RPMI8226 (cell line): Measurements from ENCODE around the gene TARS1.
A peak's percentile ranks its signal among the peaks of the same experiment; 100 is the strongest.

Experiments used
- DNase-seq: peaks from one replicate; pipeline ENCODE4 v3.0.0-alpha.2; 2015

The TARS1 gene

DNA sequence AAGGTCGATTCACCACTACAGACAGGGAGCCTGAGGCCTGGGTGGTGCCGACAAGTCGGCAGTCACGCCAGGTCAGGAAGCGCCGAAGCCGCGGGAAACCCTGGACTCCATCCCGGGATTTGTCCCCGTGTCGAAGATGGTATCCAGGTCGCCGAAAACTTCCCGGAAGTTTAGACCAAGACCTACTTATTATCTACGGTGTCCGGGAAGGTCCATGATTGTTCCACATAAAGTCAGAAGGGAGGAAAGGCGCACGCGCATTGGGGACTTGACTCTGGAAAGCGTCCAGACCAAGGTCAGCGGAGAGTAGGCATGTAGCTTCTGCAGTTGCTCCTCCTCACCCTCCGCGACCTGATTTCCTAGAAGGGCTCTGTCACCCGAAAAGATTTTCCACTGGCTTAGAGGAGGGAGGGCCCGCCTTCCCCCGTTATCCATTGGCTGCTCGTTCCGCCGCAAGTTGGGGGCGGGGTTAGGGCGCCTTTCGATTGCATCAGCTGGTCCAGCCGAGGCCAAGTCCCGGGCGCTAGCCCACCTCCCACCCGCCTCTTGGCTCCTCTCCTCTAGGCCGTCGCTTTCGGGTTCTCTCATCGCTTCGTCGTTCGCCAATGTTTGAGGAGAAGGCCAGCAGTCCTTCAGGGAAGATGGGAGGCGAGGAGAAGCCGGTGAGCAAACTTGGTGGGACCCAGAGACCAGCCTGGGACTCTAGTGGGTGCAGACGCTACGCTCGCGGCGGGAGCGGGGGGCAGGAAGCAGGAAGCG is at the start of gene TARS1:
Gene TARS1 (plus strand): TSS at position 484 of the 759 bp plus-strand sequence. CDS start 122 bp downstream, at position 606.
- peak; percentile 96 for DNase-seq

DNA sequence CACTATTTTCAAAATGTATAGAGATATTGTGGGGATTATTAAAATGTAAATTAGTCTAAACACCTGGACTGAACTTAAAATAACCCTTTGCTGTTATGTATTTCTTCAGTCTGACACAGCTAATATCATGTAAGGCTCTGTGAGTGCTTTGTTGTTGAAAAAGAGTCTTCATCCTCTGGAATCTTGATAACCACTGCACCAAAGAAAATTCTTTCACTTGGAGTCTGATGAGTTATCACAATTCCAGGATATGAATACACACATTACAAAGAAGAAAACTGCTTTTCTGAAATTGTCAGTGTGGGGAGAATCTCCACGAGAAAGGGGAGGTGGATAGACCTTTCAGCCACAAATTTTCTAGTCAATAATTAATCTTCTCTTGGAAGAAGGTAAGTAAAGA is 42.3 kb upstream of the TARS1 start:
- DNase-seq: no peak

DNA sequence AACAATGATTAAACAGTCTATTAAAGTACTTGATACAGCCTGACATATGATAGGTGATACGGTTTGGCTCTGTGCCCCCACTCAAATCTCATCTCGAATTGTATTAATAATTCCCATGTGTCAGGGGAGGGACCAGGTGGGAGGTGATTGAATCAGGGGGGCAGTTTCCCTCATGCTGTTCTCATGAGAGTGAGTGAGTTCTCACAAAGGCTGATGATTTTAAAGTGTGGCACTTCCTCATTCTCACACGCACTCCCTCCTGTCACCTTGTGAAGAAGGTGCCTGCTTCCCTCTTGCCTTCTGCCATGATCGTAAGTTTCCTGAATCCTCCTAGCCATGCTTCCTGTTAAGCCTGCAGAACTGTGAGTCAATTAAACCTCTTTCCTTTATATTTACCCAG is 40.1 kb upstream of the TARS1 start:
- no peak for DNase-seq

DNA sequence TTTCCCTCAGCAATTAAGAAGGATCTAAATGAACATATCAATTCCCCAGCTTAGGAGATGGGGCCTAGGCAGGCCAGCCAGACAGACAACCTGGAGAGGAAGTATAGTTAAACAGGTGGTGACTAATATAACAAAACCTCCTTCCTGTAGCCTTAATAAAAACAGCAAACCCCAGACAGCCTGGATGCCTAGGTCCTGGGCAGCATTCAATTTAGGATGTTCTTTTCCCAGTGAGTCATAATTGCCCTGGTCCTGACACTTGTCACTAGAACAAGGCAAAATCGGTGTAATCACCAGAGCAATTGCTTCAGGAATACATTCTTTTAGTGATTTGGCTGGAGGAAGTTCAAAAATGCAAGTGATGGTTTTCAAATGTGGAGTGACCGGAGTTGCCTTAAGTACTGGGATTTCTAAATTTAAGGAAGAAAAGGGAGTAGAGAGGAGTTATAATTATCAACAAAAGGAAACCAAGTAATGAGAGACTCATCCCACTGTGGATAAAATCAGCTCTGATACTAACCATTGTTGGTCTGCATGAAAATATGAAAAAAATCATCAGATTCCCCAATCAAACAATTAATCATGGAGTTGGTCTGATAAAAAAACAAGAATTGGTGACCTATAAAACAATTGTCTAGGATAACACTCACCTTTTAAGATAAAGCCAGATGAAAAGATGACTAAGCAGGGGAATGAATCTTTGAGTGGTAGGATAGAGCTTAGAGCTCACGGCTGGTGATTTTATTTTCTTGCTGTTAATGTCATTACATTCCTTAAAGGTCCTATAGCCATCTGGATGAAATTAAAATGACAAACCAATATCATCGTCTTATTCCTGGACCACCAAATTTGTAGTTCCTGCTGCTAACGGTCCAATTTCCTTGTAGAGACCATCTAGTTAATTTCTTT is 39.0 kb upstream of the TARS1 start:
- no peak for DNase-seq

DNA sequence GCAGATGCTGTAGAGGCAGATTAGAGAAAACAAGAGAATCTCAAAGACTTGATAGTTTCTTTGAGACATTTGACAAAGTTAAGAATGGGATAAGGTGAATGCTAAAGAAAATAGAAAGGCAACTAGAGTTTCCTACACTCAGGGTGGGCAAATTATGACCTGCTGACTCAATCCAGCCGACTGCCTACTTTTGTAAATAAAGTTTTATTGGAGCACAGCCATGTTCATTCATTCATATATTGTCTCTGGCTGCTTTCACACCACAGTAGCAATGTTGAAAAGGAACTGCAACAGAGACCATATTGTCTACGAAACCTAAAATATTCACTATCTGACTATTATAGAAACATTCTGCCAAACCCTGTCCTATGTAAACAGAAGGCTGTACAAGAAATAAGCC is 37.6 kb upstream of the TARS1 start:
- DNase-seq: no peak

DNA sequence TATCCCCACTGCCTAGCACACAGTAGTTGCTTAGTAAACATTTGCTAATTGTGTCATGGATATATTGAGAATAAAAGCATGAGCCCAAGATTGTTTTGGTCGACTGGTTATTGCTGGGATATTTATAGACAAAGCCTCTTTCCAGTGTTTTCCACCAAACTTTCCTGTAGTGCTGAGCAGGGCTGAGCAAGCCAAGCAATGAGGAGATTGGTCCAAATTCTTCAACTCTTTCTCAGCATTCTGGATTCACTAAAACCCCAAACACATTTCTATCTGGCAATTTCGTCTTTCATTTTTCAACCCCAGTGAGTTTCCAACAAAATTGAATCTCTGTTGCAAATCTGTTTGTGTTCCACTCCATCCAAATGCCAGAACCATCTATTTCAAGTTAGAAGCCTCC is 31.9 kb upstream of the TARS1 start:
- no peak for DNase-seq

DNA sequence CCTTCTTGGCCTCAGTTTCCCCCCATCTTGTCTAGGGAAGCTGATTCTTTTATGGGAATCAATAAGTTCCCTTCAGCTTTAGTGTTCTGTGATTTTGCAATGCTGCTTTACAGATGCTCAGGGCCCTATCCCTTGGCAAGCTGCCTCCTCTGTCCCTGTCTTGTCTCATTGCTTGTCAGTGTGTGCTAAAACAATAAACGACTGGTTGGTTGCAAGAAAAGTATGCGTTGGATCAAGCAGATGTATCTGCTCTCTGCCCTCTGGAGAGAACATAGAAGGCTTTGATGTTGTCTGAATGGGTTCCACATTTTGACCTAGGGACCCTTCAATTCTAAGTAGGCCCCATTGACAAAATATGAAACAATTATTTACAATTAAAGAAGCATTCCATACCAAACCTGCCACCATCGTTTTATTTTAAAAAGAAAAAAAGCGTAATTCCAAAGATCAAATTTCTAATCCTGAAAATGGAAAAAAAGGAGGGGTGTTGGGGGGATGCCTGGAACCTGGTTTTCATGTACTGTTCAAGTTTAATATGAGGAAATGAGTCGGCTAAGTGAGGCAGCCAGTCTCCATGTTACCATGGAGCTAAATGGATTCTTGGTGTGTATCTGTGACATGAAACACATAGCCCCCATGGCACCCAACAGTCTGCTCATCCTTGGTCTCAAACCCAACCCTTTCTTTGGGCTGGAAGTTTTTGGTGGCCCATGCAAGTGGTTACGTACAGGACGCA is 31.2 kb upstream of the TARS1 start:
- no peak for DNase-seq

DNA sequence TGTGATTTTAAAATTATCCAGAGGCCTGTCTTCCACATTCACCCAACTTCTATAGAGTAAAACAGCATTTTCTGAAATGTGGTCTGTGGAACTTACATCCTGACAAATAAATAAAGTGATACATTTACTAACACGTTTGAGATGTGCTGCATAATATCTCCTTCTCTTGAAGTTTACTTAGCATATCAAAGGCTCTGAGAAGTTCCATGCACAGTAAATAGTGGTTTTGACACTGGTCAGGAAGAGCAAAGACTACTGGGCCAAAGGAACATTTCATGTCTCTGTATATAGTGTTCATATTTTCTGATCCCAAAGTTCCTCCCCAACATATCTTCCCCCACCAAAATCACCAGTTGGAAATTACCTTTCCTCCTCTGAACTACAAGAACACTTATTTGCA is 30.5 kb upstream of the TARS1 start:
- no peak for DNase-seq

DNA sequence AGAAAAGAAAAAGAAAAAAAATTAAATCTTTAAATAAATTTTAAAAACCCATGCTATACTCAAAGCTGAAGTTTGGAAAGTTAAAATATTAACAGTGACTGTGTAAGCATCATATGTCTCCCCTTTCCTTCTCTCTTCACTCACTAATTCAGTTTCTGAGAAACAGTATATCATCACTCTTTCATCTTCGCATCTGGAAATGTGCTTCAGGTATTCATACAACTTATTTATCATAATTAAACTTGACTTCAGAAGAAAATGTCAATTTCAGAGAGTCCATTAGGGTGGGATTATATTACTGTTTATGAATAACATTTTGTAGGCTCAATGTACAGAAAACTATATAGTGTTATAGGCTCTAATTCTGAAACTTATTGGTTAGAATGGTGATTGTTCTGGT is 29.3 kb upstream of the TARS1 start:
- DNase-seq: no peak

DNA sequence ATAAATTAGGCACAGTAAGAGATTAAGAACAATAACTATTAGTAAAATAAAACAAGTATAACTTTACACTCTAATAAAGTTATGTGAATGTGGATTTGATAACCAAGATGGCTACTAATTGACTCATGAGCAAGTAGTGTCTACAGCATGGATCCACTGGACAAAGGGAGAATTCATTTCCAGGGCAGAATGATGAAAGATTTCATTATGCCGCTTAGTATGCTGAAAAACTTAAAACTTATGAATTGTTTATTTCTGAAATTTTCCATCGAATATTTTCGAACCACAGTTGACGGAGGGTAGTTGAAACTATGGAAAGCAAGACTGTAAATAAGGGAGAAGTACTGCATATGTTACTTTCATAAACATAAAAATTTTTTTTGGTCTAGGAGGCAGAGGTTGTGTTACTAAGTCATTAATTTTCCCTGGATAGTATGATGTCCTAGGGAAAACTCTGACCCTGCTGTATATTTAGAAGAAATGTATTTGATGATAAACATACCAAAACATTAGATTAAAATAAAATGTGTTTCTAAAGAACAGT is 24.9 kb upstream of the TARS1 start:
- DNase-seq: no peak

DNA sequence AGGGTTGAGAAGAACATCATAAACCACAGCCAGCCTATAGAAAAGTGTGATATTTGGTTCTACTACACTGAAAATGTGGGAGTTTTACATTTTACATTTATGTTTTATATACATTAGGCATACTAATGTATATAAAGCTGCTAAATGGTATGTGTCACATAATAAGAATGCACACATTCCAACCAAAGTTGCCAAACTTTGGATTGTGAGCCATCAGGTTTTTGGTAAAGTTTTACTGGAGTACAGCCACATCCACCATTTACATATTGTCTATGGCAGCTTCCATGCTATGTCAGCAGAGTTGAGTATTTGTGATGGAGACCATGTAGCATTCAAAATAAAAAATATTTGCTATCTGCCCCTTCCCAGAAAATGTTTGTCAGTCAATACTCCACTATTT is 23.1 kb upstream of the TARS1 start:
- no peak for DNase-seq

DNA sequence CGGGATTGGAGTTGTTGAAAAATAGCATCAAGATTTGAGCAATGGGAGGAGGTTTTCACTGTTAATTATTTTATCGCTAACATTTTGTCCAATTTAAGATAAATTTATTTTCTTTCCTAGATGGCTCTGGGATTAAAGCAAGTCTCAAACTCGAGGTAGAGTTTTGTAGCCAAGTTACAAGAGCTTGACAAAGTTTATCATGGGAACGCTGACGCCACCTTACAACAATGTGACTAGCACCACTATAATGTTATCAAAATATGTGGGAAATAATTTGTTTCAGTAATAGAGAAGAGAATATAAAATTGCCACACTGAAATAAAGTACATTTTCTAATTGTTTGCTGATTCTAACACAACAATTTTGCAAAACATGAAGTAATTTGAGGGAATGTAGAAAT is 19.8 kb upstream of the TARS1 start:
- DNase-seq: no peak

DNA sequence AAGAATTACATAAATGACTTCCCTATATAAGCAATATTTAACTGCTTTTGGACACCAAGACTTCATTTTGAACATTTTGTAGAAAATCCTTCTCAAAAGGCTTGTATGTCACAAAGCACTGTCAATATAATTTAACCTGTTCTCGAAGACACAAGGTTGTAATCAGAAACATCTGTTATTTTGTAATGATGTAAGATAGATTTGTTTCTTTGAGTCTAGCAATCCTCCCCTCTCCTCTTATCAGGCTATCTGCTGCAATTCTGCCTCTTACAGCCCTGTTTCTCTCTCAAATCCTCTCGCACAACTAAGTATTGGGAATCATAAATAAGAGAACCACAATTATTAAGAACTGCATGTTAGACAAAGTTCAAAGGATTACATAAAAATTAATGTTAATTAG is 18.6 kb upstream of the TARS1 start:
- DNase-seq: no peak

DNA sequence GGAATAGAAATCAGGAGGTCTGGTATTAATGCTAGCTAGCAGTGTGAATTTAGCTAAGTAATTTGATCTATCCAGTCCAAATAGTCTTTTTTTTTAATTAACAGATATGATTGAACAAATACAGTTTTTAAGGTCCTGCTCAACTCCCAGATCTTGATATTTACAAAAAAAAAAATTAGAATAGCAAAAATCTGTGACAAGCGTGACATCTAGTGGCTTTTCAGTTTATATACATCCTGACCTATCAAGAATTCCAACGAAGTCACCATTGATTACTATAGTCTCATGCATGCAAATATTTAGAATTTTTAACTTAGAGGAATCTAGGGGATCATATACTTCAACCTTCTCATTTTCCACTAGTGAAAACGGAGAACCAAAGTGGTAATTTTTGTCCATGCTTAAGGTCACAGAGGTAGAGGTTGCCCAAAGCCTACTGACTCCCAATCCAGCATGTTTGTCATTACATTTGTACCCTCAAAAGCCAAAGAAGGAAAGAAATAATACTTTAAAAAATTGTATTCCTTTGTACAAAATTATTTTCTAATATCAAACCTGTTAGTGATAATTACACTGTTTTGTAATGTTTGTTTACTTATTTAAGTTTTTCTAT is 17.6 kb upstream of the TARS1 start:
- no peak for DNase-seq

DNA sequence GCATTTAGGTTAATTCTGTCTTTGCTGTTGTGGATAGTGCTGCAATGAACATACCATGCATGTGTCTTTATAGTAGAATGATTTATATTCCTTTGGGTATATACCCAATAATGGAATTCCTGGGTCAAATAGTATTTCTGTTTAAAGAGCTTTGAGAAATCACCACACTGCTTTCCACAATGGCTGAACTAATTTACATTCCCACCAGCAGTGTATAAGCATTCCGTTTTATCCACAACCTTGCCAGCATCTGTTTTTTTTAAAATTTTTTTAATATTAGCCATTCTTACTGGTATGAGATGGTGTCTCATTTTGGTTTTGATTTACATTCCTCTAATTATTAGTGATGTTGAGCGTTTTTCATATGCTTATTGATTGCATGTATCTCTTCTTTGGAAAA is 15.5 kb upstream of the TARS1 start:
- no peak for DNase-seq

DNA sequence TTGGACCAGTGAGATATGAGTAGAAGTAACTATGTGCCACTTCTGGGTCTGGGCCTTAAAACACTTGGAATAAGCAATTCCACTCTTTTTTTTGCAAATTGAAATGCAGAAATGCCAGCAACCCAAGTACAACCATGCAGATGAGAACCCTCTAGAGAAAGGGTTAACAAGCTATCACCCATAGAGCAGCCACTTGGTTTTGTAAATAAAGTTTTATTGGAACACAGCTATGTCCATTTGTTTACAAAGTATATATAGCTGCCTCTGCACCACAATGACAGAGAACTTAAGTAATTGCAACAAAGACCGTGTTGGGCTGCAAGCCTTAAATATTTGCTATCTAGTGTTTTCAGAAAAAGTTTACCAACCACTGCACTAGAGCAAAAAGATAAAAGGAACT is 9.8 kb upstream of the TARS1 start:
- no peak for DNase-seq

DNA sequence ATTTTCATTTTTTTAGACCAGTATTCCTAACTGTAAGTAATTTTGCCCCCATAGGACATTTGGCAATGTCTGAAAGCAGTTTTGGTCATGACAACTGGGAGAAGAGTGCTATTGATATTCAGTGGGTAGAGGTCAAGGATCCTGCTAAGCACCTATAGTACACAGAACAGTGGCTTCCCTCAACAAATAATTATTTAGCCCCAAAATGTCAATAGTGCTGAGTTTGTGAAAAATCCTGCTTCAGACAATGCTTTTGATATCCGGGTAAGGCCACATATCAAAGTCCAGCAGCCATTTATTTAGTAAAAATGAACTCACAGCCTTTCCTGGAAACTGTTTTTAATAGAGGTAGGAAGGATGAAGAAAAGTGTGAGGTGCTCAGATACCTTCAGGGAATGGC is 8.1 kb upstream of the TARS1 start:
- DNase-seq: no peak

DNA sequence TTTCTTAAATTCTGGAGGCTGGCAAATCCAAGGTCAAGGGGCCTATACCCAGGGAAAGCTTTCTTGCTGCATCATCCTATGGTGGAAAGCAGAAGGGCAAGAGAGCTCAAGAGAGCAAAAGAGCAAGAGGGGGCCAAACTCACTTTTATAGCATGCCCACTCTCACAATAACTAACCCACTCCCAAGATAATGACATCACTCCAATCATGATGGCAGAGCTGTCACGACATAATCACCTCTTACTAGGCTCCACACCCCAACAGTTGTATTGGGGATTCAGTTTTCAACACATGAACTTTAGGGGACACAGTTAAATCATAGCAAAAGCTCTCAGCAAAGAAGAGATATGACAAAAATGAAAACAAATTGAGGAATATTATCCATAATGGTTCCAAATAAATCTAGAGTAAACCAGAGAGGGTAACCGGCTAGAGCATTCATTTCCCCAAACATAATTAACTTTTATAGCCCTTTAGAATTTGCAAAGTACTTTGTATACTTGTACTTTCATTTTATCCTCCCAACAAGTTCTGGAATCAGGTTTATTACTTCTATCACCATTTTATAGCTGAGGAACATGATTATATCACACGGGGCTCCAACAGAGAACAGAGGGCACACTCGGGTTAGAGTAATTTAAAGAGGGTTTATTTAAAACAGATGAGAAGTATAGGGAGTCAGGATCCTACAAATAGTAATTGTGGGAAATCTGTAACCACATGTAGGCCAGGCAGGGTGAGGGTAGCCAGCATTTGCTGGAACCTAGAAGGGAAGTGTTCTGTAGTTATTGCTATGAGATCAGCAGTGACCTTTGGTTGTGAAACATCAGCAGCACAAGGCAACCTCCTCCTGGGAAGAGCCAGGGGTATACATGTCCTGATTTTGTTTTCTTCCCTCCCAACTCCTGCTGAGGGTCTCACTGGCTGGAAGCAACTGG is 7.2 kb upstream of the TARS1 start:
- DNase-seq: no peak

DNA sequence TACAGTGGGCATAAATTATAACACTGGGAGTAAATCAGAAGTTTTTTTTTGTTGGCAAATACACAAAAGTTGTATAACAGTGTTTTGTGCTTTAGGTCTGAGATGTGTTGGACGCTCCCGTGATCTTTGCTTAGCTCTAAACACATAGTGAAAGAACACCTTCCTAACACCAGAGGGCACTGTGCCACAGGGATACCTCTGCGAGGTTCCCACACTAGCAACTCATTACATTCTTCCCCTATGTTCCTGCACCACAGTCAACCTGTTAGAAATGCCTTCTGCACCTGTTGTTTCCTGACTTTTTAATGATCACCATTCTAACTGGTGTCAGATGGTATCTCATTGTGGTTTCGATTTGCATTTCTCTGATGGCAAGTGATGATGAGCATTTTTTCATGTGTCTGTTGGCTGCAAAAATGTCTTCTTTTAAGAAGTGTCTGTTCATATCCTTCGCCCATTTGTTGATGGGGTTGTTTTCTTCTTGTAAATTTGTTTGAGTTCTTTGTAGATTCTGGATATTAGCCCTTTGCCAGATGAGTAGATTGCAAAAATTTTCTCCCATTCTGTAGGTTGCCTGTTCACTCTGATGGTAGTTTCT is 4.8 kb upstream of the TARS1 start:
- peak; percentile 78 for DNase-seq

DNA sequence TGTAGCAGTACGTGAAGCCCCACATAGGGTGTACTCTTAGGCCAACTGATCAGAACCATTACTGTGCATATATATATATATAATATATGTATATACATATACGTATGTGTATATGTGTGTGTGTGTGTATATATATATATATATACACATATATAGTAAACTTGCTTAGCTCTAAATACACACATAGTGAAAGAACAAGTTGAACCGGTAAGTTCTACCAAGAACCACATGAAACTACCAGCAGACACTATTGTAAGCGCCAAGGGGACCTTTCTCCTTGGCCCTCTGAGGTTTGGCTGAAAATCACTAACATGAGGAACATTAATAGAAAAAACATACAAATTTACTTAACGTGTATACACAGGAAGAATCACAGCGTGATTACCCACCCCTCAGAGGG is 1.8 kb upstream of the TARS1 start:
- DNase-seq: no peak

DNA sequence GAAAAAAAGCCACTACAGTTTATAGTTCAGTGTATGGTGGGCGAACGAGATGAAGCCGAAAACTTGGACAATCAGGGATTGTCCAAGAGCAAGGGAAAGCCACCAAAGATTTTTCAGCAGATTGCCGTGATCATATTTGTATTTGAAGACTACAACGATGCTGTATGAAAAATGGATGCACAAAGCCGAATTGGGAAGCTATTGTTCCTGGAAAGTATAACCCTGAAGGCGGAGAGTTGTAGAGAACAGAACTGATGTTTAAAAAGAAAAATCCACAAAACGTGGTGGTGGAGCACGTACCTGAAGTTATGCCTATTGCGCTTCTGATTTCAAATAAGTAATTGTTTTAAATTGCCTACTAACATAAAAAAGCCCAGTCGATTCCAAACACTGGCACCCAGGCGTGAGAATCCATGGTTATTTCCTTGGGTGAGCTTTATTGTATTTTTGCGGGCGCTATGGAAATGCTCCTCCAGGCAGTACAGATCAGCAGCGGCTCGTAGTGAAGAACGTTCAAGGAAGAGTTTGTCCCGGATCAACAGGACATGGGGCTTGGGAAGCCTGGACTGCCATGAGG is 772 bp upstream of the TARS1 start:
- no peak for DNase-seq
